ENCODE data around the gene RTKN2.

- TF ChIP-seq CTCF (IDR thresholded peaks at IDR 0.05 in 8 of 11, conservative IDR thresholded peaks at IDR 0.05 in 3 of 11): no peak
- TF ChIP-seq POLR2AphosphoS5 (IDR thresholded peaks at IDR 0.05): no peak
- no peak for TF ChIP-seq POLR2A (IDR thresholded peaks at IDR 0.05)
Measured at GRCh38 chr10:62264126-62264525, 4.5 kb downstream of the RTKN2 start.
